ENCODE data around the gene EMID1. TPM values are rescaled to one million over a fixed set of nuclear protein-coding genes. Genes with fewer than 3 reads are reported as not detected.

The EMID1 gene
- total RNA-seq, 1 experiment from 2014 or later = 5.4 TPM

- Histone ChIP-seq H4K20me1 (ENCODE audit: control insufficient read depth, insufficient read depth, insufficient read length) (no peaks in the 10 kb centered on the region), H3K23me2 (ENCODE audit: insufficient read length, low read depth, low read length, poor library complexity, severe bottlenecking) (peaks cover 9% of the 10 kb centered on the region), H2BK15ac (ENCODE audit: low read depth, low read length) (no peak overlapping the region), H2AK5ac (ENCODE audit: insufficient read length, low read length) (no peak overlapping the region), H3K79me2 (ENCODE audit: insufficient read depth, low read length) (peaks cover 7% of the 10 kb centered on the region; the same call in 1 of the 2 replicates), H2BK20ac (ENCODE audit: low read depth, low read length, poor library complexity, severe bottlenecking) (no peak overlapping the region), H2BK5ac (ENCODE audit: insufficient read length, low read length) (no peak overlapping the region), H4K5ac (ENCODE audit: insufficient read length, low read depth, low read length) (no peak overlapping the region), H4K8ac (replicated peaks; ENCODE audit: insufficient read length, low read depth, low read length) (no peak overlapping the region), H3K14ac (ENCODE audit: insufficient read depth, low read length) (no peak overlapping the region), H2AFZ (ENCODE audit: low read length) (no peak overlapping the region), H3K4ac (ENCODE audit: low read depth, low read length) (no peak overlapping the region), H3K4me2 (ENCODE audit: insufficient read depth, insufficient read length, low read length) (no peak overlapping the region), H3K56ac (ENCODE audit: insufficient read length, low read depth, low read length) (no peak overlapping the region), H3K23ac (ENCODE audit: insufficient read length, low read depth, low read length) (no peak overlapping the region), H3K9me3 (ENCODE audit: control insufficient read depth, low read depth, low read length) (no peaks in the 10 kb centered on the region), H3K18ac (ENCODE audit: insufficient read length, low read depth, low read length) (no peak overlapping the region), H3K79me1 (ENCODE audit: insufficient read depth, low read depth, low read length, poor library complexity, severe bottlenecking) (no peaks in the 10 kb centered on the region), H2BK120ac (ENCODE audit: low read depth, low read length, poor library complexity, severe bottlenecking) (no peak overlapping the region), H3K9ac (ENCODE audit: extremely low read depth, insufficient read length, low read length) (no peak overlapping the region), H3T11ph (ENCODE audit: low read length) (no peak overlapping the region), H3K4me1 (ENCODE audit: insufficient read depth, low read length) (no peaks in the 10 kb centered on the region), H3K27ac (ENCODE audit: insufficient read length, low read depth, low read length) (no peak overlapping the region), H2BK12ac (ENCODE audit: insufficient read length, low read depth, low read length) (no peak overlapping the region), H4K91ac (ENCODE audit: insufficient read length, low read depth, low read length) (no peak overlapping the region), H3K27me3 (ENCODE audit: insufficient read depth, low read length) (no peaks in the 10 kb centered on the region)
- whole genome bisulfite sequencing (ENCODE audit: extremely low coverage, insufficient read length, low lambda C conversion rate) = no CpG with 5 or more reads among the region's 14 CpGs
- H3K4me1 Mint-ChIP-seq = peaks cover 11 to 14% of the 10 kb centered on the region in 2 experiments
- no peak for DNase-seq
- no peaks in the 10 kb centered on the region for H3K27me3 Mint-ChIP-seq (ENCODE audit: low read depth)
- H3K36me3 Mint-ChIP-seq (ENCODE audit: insufficient read depth in 1 of 3, low read depth in 3 of 3) = peaks cover 15 to 41% (median 25%) of the 10 kb centered on the region in 3 experiments; a peak in 6 of 7 replicates
- H3K9me3 Mint-ChIP-seq = peaks cover 0 to 4% of the 10 kb centered on the region in 2 experiments; a peak in 2 of 5 replicates
- TF ChIP-seq CTCF (conservative IDR thresholded peaks at IDR 0.05) = no peak
- H3K27ac Mint-ChIP-seq = no peak overlapping the region
- no peak overlapping the region for H3K4me3 Mint-ChIP-seq
These were observed 58.1 kb downstream of the EMID1 start for GRCh38 chr22:29263791-29264276.

Data from H9 (cell line).